GM21360 (cell line): ENCODE measurements around the gene CIROP.
A peak's percentile ranks its signal among the peaks of the same experiment; 100 is the strongest.

Source experiments
- ATAC-seq: cut with Tn5 transposase; IDR thresholded peaks from one replicate; pipeline ENCODE4 v1.9.1; 2021; ENCODE audit warnings: mild to moderate bottlenecking, moderate library complexity; ENCODE audit not compliant: unreplicated experiment

Gene CIROP

DNA sequence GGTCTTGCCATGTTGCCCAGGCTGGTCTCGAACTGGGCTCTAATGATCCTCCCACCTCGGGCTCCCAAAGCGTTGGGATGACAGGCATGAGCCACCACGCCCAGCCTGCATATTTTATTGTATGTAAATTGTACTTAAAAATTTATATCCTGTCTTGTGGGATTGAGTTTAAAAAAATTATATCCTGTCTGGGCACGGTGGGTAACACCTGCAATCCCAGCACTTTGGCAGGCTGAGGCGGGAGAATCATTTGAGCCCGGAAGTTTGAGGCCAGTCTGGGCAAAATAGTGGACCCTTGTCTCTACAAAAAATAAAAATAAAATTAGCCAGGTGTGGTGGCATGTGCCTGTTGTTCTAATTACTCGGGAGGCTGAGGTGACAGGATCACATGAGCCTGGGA lies 28.2 kb upstream of the CIROP start:
- ATAC-seq = no peak

DNA sequence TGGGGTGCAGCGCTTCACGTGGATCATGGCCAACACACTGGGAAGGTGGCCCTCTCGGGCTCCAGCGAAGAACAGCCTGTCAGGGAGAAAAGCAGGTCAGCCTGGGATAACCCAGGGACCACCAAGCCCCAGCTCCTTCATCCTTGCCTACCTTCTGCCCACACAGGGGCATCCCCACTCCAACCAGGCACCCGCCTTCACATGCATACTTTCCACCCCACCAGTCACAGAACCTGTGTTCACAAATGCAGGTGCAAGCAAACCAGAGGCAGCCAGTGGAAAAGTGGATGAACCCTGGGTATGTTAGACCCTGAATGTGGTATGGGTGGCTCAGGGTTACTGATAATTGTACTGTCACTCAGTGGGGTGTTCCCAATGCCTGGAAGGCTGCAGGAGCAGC lies 26.7 kb upstream of the CIROP start:
- ATAC-seq = no peak

- no peak for ATAC-seq
These were observed 26.1 kb upstream of the CIROP start for GRCh38 chr14:23130871-23131270.

DNA sequence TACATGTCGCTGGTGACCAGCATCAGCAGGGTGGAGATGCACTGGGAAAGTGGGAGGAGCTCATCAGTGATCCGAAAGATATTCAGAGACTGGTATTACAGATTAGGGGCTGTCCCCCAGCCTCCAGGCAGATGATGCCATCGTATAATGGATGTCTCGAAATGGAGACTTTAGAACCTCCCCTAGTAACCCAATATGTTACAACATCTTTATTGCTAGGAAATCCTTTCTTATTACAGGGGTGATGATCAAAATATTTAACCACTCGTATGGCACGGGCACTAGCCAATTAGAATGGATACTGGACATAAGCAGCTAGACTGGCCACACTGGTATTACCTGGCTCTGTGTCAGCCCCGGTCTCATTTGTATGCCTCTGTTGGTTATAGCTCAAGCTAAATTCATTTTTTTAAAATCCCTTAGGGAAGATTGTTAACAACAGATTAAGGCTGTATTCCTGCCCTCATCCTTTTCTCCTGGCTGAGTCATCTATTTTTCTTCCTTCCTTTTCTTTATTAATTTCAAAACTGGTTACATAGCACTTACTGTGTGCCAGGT lies 25.0 kb upstream of the CIROP start:
- ATAC-seq = no peak

DNA sequence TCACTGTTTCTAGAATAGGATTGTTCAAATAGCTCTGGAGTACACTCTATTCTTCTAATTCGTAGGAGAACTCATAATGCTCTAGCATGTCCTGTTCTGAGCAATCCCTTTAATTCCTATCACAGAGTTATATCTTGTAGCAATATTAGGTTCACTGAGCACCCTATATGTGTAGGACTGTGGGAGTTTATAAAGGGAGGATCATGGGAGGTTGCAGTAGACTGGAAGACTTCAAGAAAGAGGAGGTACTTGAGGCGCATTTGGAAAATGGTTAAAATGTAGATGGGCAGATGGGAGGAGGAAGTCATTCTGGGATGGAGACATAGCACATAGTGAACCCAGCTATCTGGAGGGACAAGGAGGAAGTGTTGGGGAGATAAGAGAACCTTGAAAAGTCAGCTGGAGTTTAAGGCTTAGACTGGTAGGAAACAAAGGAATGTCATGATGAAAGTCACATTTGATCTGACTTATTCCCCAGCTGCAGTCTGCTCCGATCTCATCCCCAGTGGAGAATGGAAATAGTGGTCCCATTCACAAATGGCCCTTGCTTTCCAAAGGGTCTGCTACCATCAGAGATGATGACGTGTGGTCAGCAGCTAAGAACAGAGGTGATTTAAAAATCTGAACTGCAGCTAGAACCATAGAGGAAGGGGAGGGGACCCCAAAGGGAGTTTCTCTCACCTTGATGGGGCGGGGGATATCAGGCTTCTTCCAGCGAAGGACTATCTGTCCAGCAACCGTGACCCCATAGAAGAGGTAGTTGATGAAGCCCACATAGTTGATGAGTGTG lies 24.4 kb upstream of the CIROP start:
- no peak for ATAC-seq

DNA sequence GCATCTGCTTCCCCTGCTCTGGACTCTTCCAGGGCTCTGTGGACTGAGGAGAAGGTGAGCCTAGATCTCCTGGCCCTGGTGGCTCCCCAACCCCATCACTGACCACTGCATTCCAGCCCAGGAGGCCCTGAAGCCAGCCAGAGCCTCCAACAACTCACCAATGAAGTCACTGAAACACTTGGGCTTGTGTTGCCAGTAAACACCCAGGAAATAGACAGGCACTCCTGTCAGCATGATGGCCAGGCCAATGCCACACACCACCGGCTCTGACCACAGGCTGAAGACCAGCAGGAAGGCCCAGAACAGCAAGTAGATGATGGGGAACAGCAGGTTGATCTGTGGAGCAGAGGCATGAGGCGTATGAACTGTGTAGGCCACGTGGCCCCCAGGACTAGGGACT lies 23.1 kb upstream of the CIROP start:
- ATAC-seq = no peak

DNA sequence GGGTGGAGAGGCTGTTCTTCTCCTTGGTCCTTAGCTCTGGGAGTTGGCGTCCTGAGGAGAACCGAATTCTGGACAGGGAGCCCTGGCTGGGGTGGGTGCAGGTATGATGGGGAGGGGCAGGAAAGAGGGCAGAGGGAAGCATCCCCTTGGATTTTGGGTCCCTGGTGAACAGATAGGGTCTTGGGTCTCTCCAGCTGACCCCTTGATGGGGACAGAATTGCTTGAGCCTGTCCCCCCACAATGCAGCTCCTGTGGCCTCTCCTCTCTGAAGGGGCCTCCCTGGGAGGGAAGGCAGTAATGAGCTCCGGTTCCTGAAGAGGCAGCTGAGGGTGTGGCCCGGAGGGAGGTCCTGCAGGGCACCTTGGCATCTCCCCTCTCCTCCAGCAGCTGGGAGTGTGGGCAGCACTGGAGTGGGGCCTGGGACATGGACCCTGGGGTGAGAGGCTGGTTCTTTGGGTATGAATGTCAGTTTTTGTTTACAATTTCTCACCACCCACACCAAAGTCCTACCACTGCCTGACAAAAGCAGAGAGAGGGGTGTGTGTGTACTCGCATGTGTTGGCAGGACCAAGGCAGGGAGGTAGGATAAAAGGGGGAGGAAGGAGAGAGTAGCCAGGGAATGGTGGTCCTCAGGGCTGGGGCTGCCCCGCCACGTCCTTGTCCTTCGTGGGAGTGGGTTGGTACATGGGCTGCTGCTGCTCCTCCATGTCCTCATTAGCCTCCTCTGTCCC lies 21.9 kb upstream of the CIROP start:
- ATAC-seq = no peak

GRCh38 chr14:23125933-23126524 lies 21.2 kb upstream of the CIROP start:
- no peak for ATAC-seq

GRCh38 chr14:23125011-23125410 lies 20.2 kb upstream of the CIROP start:
- ATAC-seq = no peak

- no peak for ATAC-seq
These were observed 19.7 kb upstream of the CIROP start for GRCh38 chr14:23124337-23124954.

DNA sequence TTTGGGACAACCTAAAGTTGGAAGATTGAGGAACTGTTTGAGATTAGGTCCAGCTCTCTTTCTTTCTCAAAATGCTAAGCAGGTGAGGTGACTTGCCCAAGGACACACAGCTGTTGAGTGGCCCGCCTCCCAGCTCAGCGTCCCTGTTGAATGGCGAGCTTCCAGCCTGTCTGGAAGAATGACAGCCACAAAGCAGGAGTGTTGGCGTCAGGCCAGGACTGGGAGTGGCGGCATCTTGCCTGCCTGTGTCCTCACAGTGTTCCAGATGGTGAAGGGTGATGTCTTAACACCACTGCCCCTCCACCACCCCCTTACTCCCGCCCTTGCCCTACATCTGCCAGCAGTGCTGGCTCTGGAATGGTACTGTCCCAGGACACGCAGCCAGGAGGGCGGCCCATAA lies 18.6 kb upstream of the CIROP start:
- ATAC-seq = no peak

DNA sequence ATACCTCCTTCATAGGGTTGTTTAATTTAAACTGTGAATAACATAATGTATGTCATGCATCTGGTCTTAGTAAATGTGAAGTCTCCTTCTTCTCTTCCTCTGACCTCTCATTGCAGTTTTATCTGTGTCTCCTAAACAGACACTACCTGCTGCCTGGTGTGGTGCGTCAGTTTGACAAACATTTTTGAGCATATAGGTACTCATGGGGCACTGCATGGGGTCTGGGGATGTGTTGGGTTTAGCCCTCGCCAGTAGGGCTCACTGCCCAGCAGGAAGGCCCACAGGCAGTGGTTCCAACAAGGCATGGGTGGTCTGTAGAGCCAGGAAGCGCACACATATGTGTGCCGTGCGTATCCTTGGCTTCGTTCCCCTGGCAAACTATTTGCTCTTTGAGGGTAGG lies 17.3 kb upstream of the CIROP start:
- no peak for ATAC-seq

DNA sequence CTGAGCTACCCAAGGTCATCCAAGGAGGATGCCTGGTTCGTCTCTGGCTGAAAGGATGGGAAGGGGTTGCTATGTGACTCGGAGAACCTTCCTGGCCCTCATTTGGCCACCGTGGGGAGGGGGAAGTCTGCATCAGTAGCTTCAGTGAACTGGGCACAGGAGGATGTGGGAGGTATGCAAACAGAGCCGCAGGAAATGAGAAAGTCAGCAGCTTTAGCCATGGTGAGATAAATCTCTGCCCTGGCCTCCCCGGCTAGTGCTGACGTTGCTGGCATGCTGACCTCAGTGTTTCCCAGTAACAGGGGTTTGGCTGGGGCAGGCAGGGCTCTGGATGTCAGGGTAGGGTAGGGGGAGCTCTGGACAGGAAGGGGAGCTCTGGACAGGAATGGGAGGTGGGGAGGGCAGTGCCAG lies 16.6 kb upstream of the CIROP start:
- ATAC-seq = no peak

DNA sequence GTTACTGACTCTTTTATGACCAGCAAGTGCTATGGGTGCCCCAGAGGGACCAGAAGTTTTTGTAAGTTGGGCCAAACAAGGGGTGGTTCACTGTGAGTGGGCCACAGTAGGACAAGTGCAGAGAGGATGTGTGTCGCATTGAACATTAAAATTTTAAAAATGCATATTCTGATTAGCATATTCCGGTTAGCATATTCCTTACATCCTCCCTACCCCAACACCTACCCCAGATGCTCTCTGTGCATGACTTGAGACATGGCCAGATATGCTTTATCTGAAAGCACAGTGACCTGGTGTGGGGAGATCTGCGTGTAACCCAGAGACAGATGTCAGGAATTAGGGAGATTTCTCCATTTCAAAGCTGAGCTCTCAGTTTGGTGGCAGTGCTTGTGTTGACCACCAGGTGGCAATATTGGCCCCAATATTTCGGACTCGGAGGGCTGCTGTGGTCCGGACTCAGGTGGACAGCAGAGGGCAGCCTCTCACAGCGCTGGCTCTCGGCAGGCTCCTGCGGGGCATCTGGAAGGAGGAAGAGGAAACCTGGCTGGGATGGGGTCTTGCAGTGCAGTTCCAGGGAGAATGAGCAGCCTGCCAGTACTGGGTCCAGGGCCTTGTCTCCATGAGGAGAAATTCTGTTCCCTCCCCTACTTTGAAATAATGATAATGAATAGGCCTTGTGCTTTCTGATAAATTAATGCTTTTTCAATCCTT lies 15.9 kb upstream of the CIROP start:
- ATAC-seq = peak; percentile 66

GRCh38 chr14:23119363-23120327 lies 14.9 kb upstream of the CIROP start:
- no peak for ATAC-seq

DNA sequence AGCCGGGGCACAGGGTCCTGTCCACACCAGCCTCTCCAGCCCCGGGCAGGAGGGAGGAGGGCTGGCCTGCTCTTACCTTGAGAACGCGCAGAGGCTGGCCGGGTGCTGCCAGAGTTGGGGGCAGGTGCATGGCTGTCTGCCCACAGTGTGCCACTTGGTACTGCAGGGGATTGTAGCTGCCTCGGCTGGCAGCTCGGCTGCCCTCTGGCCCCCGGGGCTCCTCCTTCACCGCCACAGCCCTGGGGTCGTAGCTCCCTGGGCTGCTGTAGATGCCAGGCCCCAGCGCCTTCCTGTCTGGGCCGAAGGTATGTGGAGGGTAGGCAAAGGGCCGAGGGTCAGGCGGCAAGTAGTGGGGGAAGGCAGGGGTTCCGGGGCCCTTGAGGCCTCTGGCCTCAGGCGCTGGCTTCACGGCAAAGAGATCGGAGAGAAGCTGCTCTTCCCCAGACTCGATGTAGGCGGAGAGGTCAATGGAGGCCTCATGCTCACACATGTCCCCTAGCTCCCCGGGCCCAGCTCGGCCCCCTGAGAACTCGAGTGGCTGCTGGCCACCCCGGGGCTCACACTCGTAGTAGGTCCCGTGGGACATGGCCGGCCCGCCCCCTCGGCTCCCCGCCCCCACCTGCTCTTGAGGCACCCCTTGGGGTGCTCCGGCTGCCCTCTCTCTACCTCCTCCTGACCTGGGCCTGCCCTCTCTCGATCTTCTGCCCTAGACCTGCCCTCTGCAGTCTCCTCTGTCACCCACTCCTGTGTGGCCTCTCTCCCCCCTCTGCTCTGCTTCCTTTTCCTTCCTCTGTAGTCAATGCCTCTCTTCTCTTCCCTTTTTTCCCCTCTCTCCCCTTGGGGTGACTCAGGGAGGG lies 13.9 kb upstream of the CIROP start, which contains the start of gene CEBPE:
Gene CEBPE, minus strand, starts transcription at position 750 of the 857 bp plus-strand sequence. Its CDS starts 164 bp downstream, at position 586.
- no peak for ATAC-seq

DNA sequence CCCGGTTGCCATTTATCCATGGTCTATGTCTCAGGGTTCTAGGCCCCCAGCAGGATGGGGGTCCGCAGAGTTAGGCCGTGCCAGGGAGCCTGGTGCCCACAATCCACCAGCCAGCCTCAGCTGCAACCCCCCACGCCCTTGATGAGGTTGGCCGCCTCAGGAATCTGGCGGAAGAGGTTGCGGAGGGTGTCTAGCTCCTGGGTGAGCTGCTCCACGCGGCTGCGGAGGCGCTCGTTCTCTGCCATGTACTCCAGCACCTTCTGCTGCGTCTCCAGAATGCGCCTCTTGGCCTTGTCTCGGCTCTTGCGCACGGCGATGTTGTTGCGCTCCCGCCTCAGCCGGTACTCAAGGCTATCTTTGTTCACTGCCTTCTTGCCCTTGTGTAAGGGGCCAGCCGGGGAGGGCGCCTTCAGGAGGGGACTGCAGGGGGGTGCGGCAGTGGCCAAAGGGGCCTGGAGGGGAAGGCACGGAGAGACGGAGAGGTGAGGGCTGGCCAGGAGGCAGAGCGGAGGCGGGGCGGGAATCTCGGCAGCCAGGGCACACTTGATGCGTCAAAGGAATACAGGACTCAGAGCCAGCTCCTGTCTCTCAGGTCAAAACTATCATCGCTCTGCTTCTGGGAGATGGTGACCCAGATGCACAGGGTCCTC lies 12.7 kb upstream of the CIROP start:
- no peak for ATAC-seq

DNA sequence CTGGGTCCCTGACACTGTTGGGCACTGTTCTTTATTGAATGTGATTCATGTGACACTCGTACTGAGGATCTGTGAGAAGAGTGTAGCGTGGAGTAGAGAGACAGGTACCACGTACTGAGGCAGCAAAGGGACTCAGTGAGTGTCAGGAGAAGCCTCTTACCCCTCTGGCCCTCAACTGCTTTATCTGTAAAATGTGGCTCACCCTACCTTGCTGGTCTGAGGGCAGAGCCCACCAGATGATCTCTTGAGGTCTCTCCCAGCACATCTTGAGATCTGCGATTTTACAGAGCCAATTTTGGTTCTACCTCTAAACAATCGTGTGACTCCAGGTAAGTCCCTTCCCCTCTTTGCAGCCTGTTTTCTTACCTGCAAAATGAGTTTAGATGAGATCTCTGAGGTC lies 11.1 kb upstream of the CIROP start:
- ATAC-seq = no peak
